Measurements from ENCODE around the gene SLC6A19.

- TF ChIP-seq ETV5 (CRISPR knock-in tag; IDR thresholded peaks at IDR 0.05; ENCODE audit: borderline replicate concordance): no peak
- no peak for TF ChIP-seq SSRP1 (CRISPR knock-in tag; IDR thresholded peaks at IDR 0.05)
- no peak for TF ChIP-seq RARA (CRISPR knock-in tag; IDR thresholded peaks at IDR 0.05)
Measured at GRCh38 chr5:1257363-1257762, 56.0 kb downstream of the SLC6A19 start.

All from HepG2 (cell line).